Caco-2 (cell line): ENCODE data around the gene TSPAN14. TPM values are rescaled to one million over a fixed set of nuclear protein-coding genes. Genes with fewer than 3 reads are reported as not detected.
A peak's percentile ranks its signal among the peaks of the same experiment; 100 is the strongest.

Experiments
- BruUV-seq: library from RNA; stranded (reverse); fragments of 400-500 nt; replicated peaks from 2 replicates; lab custom pipeline; 2021; lab: Mats Ljungman, UMichigan
- CTCF ChIA-PET: fragments of 300-600 bp; sonication (Branson Sonifier 250); formaldehyde crosslinking; loops from one replicate; lab custom pipeline; 2022; ENCODE audit warnings: antibody characterized with exemption; lab: Charles Lee
- POLR2A ChIA-PET: fragments of 300-600 bp; sonication (Branson Sonifier 250); formaldehyde crosslinking; loops from one replicate; lab custom pipeline; 2022; ENCODE audit warnings: antibody characterized with exemption; lab: Charles Lee
- DNase-seq, 2 experiments: peaks; one replicate each; pipeline versions ENCODE4 v3.0.0 to v3.0.0-alpha.2; 2020 to 2022
- H3K27me3 ChIP-seq: replicated peaks from 2 replicates; pipeline ENCODE4 v1.6.0; 2011; ENCODE audit warnings: low read length; ENCODE audit not compliant: control insufficient read depth, insufficient read depth
- H3K36me3 ChIP-seq: 2 replicates; pipeline ENCODE4 v1.5.1; 2011; ENCODE audit warnings: low read length; ENCODE audit not compliant: control insufficient read depth, insufficient read depth
- H3K4me1 ChIP-seq: fragments of 250-450 bp; sonication (Bioruptor Pico); 2 replicates; pipeline ENCODE4 v1.5.1; 2020; ENCODE audit warnings: mild to moderate bottlenecking
- H3K4me3 ChIP-seq: 2 replicates; pipeline ENCODE4 v1.5.1; 2011; ENCODE audit warnings: low read depth, mild to moderate bottlenecking, control low read depth, low read length
- H3K9me3 ChIP-seq: fragments of 250-450 bp; sonication (Bioruptor Pico); 2 replicates; pipeline ENCODE4 v1.5.1; 2020; ENCODE audit warnings: mild to moderate bottlenecking, moderate library complexity
- H3K27ac Mint-ChIP-seq: one replicate; pipeline ENCODE4 v1.8.0; 2022; ENCODE audit warnings: mixed read lengths; ENCODE audit not compliant: unreplicated experiment
- H3K27me3 Mint-ChIP-seq: one replicate; pipeline ENCODE4 v1.8.0; 2022; ENCODE audit warnings: mixed read lengths; ENCODE audit not compliant: insufficient read depth, unreplicated experiment
- H3K36me3 Mint-ChIP-seq: one replicate; pipeline ENCODE4 v1.8.0; 2022; ENCODE audit warnings: mild to moderate bottlenecking, mixed read lengths; ENCODE audit not compliant: insufficient read depth, unreplicated experiment
- H3K4me1 Mint-ChIP-seq: one replicate; pipeline ENCODE4 v1.8.0; 2022; ENCODE audit warnings: low read depth, mixed read lengths; ENCODE audit not compliant: unreplicated experiment
- H3K4me3 Mint-ChIP-seq: one replicate; pipeline ENCODE4 v1.8.0; 2022; ENCODE audit warnings: mild to moderate bottlenecking, moderate library complexity, mixed read lengths; ENCODE audit not compliant: unreplicated experiment
- H3K9me3 Mint-ChIP-seq: one replicate; pipeline ENCODE4 v1.8.0; 2022; ENCODE audit warnings: mixed read lengths; ENCODE audit not compliant: unreplicated experiment
- intact Hi-C: fragments of 100-400 bp; cut with micrococcal nuclease; formaldehyde crosslinking; loops from one replicate; pipeline ENCODE4 v1.10.0; 2022; ENCODE audit not compliant: unreplicated experiment
- total RNA-seq: library from RNA; stranded (reverse); gene quantifications from 2 replicates; pipeline ENCODE4 v1.2.3, GENCODE V29; 2022
- TF ChIP-seq, protein P1 (sequence below), 2 experiments: fragments of 200-600 bp in 1 of 2; IDR thresholded peaks; 1 replicate in 1 of 2; 2 replicates in 1 of 2; pipeline versions ENCODE4 v1.5.1 to v1.8.0; 2011 to 2022; ENCODE audit warnings: antibody characterized with exemption in 1 of 2, control low read depth in 1 of 2, inconsistent platforms in 1 of 2, low read depth in 1 of 2, low read length in 1 of 2, mild to moderate bottlenecking in 1 of 2, moderate library complexity in 1 of 2; ENCODE audit not compliant: insufficient read depth in 1 of 2, severe bottlenecking in 1 of 2, unreplicated experiment in 1 of 2

Gene TSPAN14
- total RNA-seq, 1 experiment from 2014 or later, result 140 TPM

DNA sequence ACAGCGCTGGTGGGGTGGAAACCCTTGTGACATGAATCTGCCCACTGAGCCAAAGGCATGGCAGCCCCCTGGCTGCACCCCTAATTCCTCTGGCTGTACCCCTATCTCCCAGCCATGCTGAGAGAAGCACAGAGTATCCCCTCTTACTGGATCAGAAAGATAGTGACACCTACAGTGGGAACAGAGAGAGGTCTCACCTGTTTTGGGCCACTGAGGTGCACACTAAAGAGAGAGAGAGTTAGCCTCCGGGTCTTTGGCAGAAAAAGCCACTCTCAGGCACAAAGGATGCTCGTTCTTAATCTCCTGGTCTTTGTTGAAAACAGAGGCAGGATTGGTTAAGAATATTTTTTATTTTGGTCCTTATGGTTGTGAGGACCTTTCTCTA is 11.3 kb downstream of the TSPAN14 start:
- ChIA-PET CTCF (interaction anchor here (0.9 kb wide), 1 partner anchor 21 kb away, joined by 3 read pairs; no protein-coding TSS in a partner anchor), POLR2A (no interaction called here)
- Histone ChIP-seq H3K4me3 (no peak overlapping the region), H3K27me3 (no peaks in the 10 kb centered on the region), H3K4me1 (peaks cover 38% of the 10 kb centered on the region), H3K36me3 (no peaks in the 10 kb centered on the region; the same call in 1 of the 2 replicates), H3K9me3 (no peaks in the 10 kb centered on the region)
- TF ChIP-seq, protein P1, sequence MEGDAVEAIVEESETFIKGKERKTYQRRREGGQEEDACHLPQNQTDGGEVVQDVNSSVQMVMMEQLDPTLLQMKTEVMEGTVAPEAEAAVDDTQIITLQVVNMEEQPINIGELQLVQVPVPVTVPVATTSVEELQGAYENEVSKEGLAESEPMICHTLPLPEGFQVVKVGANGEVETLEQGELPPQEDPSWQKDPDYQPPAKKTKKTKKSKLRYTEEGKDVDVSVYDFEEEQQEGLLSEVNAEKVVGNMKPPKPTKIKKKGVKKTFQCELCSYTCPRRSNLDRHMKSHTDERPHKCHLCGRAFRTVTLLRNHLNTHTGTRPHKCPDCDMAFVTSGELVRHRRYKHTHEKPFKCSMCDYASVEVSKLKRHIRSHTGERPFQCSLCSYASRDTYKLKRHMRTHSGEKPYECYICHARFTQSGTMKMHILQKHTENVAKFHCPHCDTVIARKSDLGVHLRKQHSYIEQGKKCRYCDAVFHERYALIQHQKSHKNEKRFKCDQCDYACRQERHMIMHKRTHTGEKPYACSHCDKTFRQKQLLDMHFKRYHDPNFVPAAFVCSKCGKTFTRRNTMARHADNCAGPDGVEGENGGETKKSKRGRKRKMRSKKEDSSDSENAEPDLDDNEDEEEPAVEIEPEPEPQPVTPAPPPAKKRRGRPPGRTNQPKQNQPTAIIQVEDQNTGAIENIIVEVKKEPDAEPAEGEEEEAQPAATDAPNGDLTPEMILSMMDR (IDR thresholded peaks at IDR 0.05; ENCODE audit: insufficient read depth in 1 of 2, low read depth in 1 of 2, low read length in 1 of 2, severe bottlenecking in 1 of 2, unreplicated experiment in 1 of 2), result no peak
- Mint-ChIP-seq H3K9me3 (no peaks in the 10 kb centered on the region), H3K27me3 (no peaks in the 10 kb centered on the region), H3K4me3 (no peak overlapping the region), H3K4me1 (peaks cover 53% of the 10 kb centered on the region), H3K27ac (peak overlapping the region; percentile 49), H3K36me3 (peaks cover 43% of the 10 kb centered on the region)
- DNase-seq, result no peak
- intact Hi-C loops, result no loop called here
- no TSS peak for BruUV-seq

DNA sequence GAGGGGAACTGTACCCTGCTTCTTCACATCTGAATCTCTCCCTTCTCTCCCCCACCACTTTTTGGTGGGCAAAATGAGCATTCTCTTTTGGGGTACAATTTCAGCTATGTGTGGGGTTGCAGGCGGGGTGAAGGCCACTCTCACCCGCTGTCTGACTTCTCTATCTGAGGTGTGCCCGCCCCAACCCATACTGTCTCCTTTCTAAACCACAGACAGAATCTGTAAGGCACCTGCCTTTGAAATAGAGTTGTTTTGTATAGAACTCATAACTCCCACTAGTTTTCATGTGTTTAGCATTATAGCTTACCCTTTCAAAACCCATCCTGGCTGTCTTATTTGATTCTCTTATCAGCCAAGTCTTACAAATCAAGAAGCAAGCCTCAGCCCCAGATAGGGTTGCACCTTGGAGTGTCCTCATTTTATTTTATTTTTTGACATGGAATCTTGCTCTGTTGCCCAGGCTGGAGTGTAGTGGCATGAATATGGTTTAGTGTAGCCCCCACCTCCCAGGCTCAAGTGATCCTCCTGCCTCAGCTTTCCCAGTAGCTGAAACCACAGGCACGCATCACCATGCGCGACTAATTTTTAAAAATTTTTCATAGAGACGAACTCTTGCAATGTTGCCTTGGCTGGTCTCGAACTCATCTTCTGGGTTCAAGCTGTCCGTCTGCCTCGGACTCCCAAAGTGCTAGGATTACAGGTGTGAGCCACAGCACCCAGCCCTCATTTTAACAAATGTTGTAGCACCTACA is 11.9 kb downstream of the TSPAN14 start:
- Histone ChIP-seq H3K36me3 (peaks cover 4% of the 10 kb centered on the region; the same call in 1 of the 2 replicates), H3K4me3 (no peak overlapping the region), H3K9me3 (no peaks in the 10 kb centered on the region), H3K4me1 (peaks cover 33% of the 10 kb centered on the region), H3K27me3 (no peaks in the 10 kb centered on the region)
- CTCF ChIA-PET, result interaction anchor here (0.9 kb wide), 1 partner anchor 21 kb away, joined by 3 read pairs; no protein-coding TSS in a partner anchor
- H3K9me3 Mint-ChIP-seq, result no peaks in the 10 kb centered on the region
- no peak overlapping the region for H3K4me3 Mint-ChIP-seq
- POLR2A ChIA-PET, result no interaction called here
- no TSS peak for BruUV-seq
- H3K27me3 Mint-ChIP-seq, result no peaks in the 10 kb centered on the region
- peak overlapping the region; percentile 76 for H3K27ac Mint-ChIP-seq
- peaks cover 43% of the 10 kb centered on the region for H3K36me3 Mint-ChIP-seq
- DNase-seq, result no peak
- TF ChIP-seq, protein P1 (IDR thresholded peaks at IDR 0.05; ENCODE audit: insufficient read depth in 1 of 2, low read depth in 1 of 2, low read length in 1 of 2, severe bottlenecking in 1 of 2, unreplicated experiment in 1 of 2), result no peak
- H3K4me1 Mint-ChIP-seq, result peaks cover 50% of the 10 kb centered on the region
- intact Hi-C loops, result no loop called here

DNA sequence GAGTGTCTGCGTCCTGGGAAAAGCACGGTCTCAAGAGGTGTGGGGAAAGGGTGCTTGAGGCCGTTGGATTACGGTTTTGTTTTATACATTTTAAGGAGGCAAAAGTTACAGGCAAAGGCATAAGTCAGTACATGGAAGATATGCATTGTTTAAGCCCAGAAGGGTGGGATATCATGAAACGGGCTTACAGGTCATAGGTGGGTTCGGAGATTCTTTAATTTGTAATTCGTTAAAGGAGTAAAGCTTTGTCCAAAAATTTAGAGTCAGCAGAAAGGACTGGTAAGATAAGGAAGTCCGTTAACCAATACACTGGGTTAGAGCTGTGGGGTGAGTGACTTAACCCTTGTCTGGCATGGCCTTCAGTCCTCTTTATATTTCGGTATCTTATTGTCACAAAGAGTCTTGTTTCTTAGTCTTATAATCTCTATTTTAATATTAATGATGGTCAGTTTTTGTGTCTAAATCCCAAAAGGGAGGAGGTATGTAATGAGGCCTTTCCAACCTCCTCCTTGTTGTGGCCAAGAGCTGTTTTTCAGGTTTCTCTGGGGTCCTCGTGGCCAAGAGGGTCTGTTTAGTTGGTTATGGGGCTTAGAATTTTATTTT is 12.7 kb downstream of the TSPAN14 start:
- no peak overlapping the region for H3K4me3 ChIP-seq

More for the DNA sequence above, 12.7 kb downstream of the TSPAN14 start:
- Mint-ChIP-seq H3K4me3 (no peak overlapping the region), H3K27me3 (no peaks in the 10 kb centered on the region), H3K36me3 (peaks cover 51% of the 10 kb centered on the region), H3K9me3 (no peaks in the 10 kb centered on the region), H3K4me1 (peaks cover 49% of the 10 kb centered on the region), H3K27ac (peak overlapping the region; percentile 76)
- Histone ChIP-seq H3K9me3 (no peaks in the 10 kb centered on the region), H3K27me3 (no peaks in the 10 kb centered on the region), H3K4me1 (peaks cover 36% of the 10 kb centered on the region), H3K36me3 (peaks cover 5% of the 10 kb centered on the region)
- TF ChIP-seq, protein P1 (IDR thresholded peaks at IDR 0.05; ENCODE audit: insufficient read depth in 1 of 2, low read depth in 1 of 2, low read length in 1 of 2, severe bottlenecking in 1 of 2, unreplicated experiment in 1 of 2), result no peak
- DNase-seq, result no peak
- CTCF ChIA-PET, result no interaction called here
- intact Hi-C loops, result no loop called here
- BruUV-seq, result no TSS peak
- POLR2A ChIA-PET, result no interaction called here
